OCI-LY3 (cell line): ENCODE results near the gene HPCAL1.

Experiments used
- EZH2phosphoT487 ChIP-seq: fragments of 200-600 bp; shearing (Covaris generic); IDR thresholded peaks from 2 replicates; pipeline ENCODE4 v1.6.1; 2018; ENCODE audit warnings: antibody characterized with exemption, mixed run types, low read depth
- TF ChIP-seq, protein P1 (sequence below): fragments of 200-600, 300-600 bp; sonication (generic); IDR thresholded peaks from 2 replicates; pipeline ENCODE4 v1.5.1; 2014; ENCODE audit warnings: antibody characterized with exemption, low read length, low read depth

- TF ChIP-seq, protein P1, sequence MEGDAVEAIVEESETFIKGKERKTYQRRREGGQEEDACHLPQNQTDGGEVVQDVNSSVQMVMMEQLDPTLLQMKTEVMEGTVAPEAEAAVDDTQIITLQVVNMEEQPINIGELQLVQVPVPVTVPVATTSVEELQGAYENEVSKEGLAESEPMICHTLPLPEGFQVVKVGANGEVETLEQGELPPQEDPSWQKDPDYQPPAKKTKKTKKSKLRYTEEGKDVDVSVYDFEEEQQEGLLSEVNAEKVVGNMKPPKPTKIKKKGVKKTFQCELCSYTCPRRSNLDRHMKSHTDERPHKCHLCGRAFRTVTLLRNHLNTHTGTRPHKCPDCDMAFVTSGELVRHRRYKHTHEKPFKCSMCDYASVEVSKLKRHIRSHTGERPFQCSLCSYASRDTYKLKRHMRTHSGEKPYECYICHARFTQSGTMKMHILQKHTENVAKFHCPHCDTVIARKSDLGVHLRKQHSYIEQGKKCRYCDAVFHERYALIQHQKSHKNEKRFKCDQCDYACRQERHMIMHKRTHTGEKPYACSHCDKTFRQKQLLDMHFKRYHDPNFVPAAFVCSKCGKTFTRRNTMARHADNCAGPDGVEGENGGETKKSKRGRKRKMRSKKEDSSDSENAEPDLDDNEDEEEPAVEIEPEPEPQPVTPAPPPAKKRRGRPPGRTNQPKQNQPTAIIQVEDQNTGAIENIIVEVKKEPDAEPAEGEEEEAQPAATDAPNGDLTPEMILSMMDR = no peak
- no peak for TF ChIP-seq EZH2phosphoT487
These were observed 694 bp upstream of the HPCAL1 start for GRCh38 chr2:10301941-10302478.
